CD1c-positive myeloid dendritic cell (primary cell): ENCODE data around the gene ARHGAP35.

Experiments used
- DNase-seq: peaks from one replicate; pipeline ENCODE4 v3.0.0-alpha.2; 2016; ENCODE audit errors: extremely low spot score

ARHGAP35 gene

GRCh38 chr19:46902402-46902766 lies 41.6 kb downstream of the ARHGAP35 start:
- no peak for DNase-seq

GRCh38 chr19:46903458-46903857 lies 42.7 kb downstream of the ARHGAP35 start:
- no peak for DNase-seq

- DNase-seq = no peak
These were observed 43.6 kb downstream of the ARHGAP35 start for GRCh38 chr19:46904114-46905060.

GRCh38 chr19:46906221-46906620 lies 45.4 kb downstream of the ARHGAP35 start:
- DNase-seq = no peak

GRCh38 chr19:46907880-46908279 lies 47.1 kb downstream of the ARHGAP35 start:
- no peak for DNase-seq

GRCh38 chr19:46909356-46909755 lies 48.6 kb downstream of the ARHGAP35 start:
- no peak for DNase-seq
